Measurements from ENCODE around the gene FOXA2. TPM values are rescaled to one million over a fixed set of nuclear protein-coding genes. Genes with fewer than 3 reads are reported as not detected.
A peak's percentile ranks its signal among the peaks of the same experiment; 100 is the strongest.

Gene FOXA2
- 10 to 100 TPM in 1 of 4 donors, 1 to 10 TPM in 3; 1.5 to 15.5 (median 4.7) TPM for total RNA-seq

DNA sequence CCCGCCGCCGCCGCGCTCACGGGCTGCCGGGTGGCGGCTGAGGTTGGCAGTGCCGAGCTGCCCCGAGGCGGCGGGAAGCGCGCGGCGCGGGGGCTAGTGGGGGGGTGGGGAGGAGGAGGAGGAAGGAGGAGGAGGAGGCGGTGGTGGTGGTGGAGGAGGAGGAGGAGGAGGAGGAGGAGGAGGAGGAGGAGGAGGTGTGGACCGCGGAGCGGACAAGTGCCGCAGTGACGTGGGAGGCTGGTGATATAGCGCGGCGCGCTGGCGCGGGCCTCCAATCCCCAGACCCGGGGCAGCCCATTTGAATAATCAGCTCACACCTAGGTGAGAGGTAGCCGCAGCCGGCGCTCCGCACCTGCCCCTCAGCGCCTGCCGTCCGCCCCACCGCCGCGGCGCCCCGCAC, at the start of gene FOXA2:
FOXA2 (minus strand) TSS at position 51 of the 400 bp plus-strand sequence. CDS start 294 bp downstream, outside the sequence.
- H3K4me3 ChIP-seq (replicated peaks in 1 of 3): peak within 1 kb of the TSS in 2 of 3 donors; percentile 41 to 43
- intact Hi-C loops (cut with DNase I): loop anchor here (10.0 kb wide), 2 partner anchors 100 to 130 kb away; no protein-coding TSS in a partner anchor
- peaks cover 14 to 27% of the 10 kb centered on the region in 2 donors for H3K4me1 ChIP-seq
- 2% methylated on average over 23 to 25 of the region's 42 CpGs for WGBS, 2 donors
- TF ChIP-seq, protein P1, sequence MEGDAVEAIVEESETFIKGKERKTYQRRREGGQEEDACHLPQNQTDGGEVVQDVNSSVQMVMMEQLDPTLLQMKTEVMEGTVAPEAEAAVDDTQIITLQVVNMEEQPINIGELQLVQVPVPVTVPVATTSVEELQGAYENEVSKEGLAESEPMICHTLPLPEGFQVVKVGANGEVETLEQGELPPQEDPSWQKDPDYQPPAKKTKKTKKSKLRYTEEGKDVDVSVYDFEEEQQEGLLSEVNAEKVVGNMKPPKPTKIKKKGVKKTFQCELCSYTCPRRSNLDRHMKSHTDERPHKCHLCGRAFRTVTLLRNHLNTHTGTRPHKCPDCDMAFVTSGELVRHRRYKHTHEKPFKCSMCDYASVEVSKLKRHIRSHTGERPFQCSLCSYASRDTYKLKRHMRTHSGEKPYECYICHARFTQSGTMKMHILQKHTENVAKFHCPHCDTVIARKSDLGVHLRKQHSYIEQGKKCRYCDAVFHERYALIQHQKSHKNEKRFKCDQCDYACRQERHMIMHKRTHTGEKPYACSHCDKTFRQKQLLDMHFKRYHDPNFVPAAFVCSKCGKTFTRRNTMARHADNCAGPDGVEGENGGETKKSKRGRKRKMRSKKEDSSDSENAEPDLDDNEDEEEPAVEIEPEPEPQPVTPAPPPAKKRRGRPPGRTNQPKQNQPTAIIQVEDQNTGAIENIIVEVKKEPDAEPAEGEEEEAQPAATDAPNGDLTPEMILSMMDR (IDR thresholded peaks at IDR 0.05): no peak
- peak in 1 of 2 donors; percentile 2 for TF ChIP-seq POLR2A (IDR thresholded peaks at IDR 0.05)
- H3K27ac ChIP-seq: peak within 1 kb of the TSS in 2 of 3 donors; percentile 84 to 85
- DNase-seq: peak; percentile 53 to 77
- H3K27me3 ChIP-seq: peaks cover under 1% of the 10 kb centered on the region
- H3K36me3 ChIP-seq: no peaks in the 10 kb centered on the region
- H3K9me3 ChIP-seq: no peaks in the 10 kb centered on the region

DNA sequence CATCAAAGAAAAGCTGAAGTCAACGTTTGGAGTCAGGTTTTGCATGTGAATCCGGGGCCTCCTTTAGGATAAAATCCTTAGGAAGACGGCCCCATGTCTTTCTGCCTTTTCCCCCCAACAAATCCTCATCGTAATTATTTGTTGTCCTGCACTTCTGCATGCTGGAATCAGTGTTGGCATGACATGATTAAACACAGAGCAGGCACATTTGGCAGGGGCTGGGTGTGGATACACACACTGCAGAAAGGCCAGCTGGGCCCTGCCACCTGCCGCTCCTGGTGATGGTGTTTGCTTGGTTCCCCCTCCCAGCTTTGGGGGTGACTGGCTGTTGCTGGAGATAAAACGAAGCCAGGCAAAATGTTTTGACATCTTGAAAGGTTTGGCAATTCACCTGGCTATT, 46.3 kb upstream of the FOXA2 start:
- H3K4me3 ChIP-seq (replicated peaks in 1 of 3): no peak overlapping the region
- 62% methylated on average over 6 of the region's 6 CpGs for WGBS, 2 donors
- H3K27me3 ChIP-seq: no peaks in the 10 kb centered on the region
- intact Hi-C loops (cut with DNase I): no loop called here
- TF ChIP-seq, protein P1 (IDR thresholded peaks at IDR 0.05): no peak
- TF ChIP-seq POLR2A (IDR thresholded peaks at IDR 0.05): no peak
- H3K9me3 ChIP-seq: no peaks in the 10 kb centered on the region
- no peaks in the 10 kb centered on the region for H3K36me3 ChIP-seq
- no peak for DNase-seq
- no peak overlapping the region for H3K27ac ChIP-seq
- no peaks in the 10 kb centered on the region for H3K4me1 ChIP-seq

DNA sequence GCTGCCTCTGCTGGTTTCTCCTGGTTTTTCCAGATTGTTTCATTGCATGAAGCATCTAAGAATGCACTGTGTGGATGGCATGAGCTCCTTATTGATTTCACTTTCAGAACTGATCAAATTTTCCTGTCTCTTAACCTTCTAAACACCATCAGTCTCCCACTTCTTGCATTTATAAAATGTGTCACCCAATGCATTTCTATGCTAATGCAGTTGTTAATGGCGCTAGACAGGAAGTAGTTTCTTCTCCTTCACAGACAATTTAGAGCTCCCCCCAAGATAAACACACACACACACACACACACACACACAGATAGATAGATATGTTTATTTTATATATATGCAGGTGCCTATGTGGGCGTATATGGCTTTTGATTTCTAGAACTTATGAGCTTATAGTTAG, 45.6 kb upstream of the FOXA2 start:
- no peaks in the 10 kb centered on the region for H3K9me3 ChIP-seq
- no peak for DNase-seq
- no peaks in the 10 kb centered on the region for H3K4me1 ChIP-seq
- WGBS, 2 donors: 84 to 88% methylated on average over 2 of the region's 2 CpGs
- TF ChIP-seq POLR2A (IDR thresholded peaks at IDR 0.05): no peak
- TF ChIP-seq, protein P1 (IDR thresholded peaks at IDR 0.05): no peak
- intact Hi-C loops (cut with DNase I): no loop called here
- H3K27me3 ChIP-seq: no peaks in the 10 kb centered on the region
- H3K4me3 ChIP-seq (replicated peaks in 1 of 3): no peak overlapping the region
- H3K27ac ChIP-seq: no peak overlapping the region
- no peaks in the 10 kb centered on the region for H3K36me3 ChIP-seq

DNA sequence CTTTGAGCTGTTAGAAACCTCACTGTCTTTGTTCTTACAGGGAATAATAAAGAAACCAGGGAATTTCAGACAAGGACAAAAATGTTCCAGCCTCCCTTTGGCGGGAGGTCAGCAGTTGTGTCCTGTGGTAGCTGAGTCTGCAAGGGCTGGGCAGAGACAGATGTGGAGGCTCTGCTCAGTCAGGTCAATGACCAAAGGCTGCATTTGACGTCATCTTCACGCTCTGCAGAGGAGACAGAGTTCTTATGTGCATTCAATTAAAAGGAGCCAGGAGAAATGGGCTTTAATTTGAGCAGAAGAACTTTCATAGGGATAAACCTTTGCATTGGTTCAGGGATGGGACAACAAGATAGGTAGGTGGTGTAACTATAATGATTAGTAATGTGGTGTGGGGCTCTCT, 45.1 kb upstream of the FOXA2 start:
- Histone ChIP-seq H3K4me3 (replicated peaks in 1 of 3) (no peak overlapping the region), H3K27me3 (no peaks in the 10 kb centered on the region), H3K27ac (no peak overlapping the region), H3K4me1 (no peaks in the 10 kb centered on the region), H3K36me3 (no peaks in the 10 kb centered on the region), H3K9me3 (no peaks in the 10 kb centered on the region)
- no peak for DNase-seq
- no peak for TF ChIP-seq POLR2A (IDR thresholded peaks at IDR 0.05)
- TF ChIP-seq, protein P1 (IDR thresholded peaks at IDR 0.05): no peak
- 63 to 75% methylated on average over 3 of the region's 3 CpGs for WGBS, 2 donors
- intact Hi-C loops (cut with DNase I): no loop called here

DNA sequence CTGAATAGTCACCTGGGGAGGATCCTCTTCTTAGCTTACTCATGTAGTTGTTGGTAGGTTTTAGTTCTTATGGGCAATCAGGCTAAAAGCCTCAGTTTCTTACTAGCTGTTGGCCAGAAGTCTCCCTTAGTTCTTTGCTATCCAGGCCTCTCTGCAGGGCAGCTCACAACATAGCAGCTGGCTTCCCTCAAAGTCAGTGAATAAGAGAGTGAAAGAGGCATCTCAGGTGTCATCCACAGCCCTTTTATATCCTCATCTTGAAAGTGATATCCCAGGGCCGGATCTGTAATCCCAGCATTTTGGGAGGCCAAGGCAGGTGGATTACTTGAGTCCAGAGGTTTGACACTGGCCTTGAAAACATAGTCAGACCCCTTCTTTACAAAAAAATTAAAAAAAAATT, 42.1 kb upstream of the FOXA2 start:
- Histone ChIP-seq H3K4me1 (no peaks in the 10 kb centered on the region), H3K9me3 (no peaks in the 10 kb centered on the region), H3K4me3 (replicated peaks in 1 of 3) (no peak overlapping the region), H3K36me3 (no peaks in the 10 kb centered on the region), H3K27ac (no peak overlapping the region), H3K27me3 (no peaks in the 10 kb centered on the region)
- 73 to 89% methylated on average over 1 of the region's 1 CpG for WGBS, 2 donors
- TF ChIP-seq, protein P1 (IDR thresholded peaks at IDR 0.05): no peak
- no peak for TF ChIP-seq POLR2A (IDR thresholded peaks at IDR 0.05)
- no peak for DNase-seq
- intact Hi-C loops (cut with DNase I): no loop called here

Data from thyroid gland (tissue), 4 donors.